ENCODE measurements around the gene NUCB2. TPM values are rescaled to one million over a fixed set of nuclear protein-coding genes. Genes with fewer than 3 reads are reported as not detected.
A peak's percentile ranks its signal among the peaks of the same experiment; 100 is the strongest.
"Not testable (repeated sequence)": the region's sequence is repeated elsewhere in the genome, so short reads cannot be mapped to it uniquely, and the experiment has no call there.

The NUCB2 gene
- total RNA-seq, 1 donor from 2014 or later: 116 TPM

DNA sequence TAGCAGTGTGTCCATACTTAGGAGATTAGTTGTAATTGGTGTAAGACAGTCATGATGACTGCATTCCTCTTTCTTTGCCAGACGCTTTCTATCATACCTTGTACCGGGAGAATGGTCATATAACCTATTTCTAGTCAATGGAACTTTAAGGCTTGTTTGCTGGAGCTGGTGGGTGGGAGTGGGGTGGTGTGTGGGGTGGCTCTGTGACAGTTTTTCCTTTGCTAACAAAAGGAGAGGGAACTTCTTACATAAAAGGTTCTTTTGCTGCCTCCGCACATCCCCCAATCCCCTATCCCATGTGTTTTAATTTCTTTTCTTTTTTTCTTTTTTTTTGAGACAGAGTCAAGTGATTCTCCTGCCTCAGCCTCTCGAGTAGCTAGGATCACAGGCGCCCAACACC lies 9.8 kb upstream of the NUCB2 start:
- ATAC-seq (no peak), DNase-seq (no peak)
- intact Hi-C loops (cut with micrococcal nuclease): no loop called here

GRCh38 chr11:17267576-17267975 lies 9.0 kb upstream of the NUCB2 start:
- no peak for DNase-seq
- no peak for ATAC-seq
- intact Hi-C loops (cut with micrococcal nuclease): no loop called here

GRCh38 chr11:17268500-17268899 lies 8.0 kb upstream of the NUCB2 start:
- intact Hi-C loops (cut with micrococcal nuclease); DNase-seq; ATAC-seq: not testable (repeated sequence)

- DNase-seq (no peak), ATAC-seq (no peak)
- intact Hi-C loops (cut with micrococcal nuclease): no loop called here
Observed at GRCh38 chr11:17268902-17269301, 7.6 kb upstream of the NUCB2 start.

DNA sequence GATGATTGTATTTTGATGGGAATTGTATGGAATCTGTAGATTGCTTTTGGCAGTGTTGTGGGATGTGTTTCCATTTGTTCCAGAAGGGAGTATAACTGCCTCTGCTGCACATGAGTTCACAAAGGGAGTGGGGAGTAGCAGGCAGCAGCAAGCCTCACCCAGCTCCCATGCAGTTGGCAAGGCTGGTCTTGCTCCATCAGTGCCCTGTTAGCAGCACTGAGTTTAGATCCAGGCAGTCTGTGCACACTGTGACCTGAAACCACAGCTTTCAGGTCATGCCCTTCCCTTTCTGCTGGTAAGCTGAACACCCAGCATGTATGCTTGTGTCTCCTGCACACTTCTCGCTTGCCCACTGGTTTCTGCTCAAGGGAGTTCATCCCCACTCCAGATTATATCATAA lies 3.7 kb upstream of the NUCB2 start:
- DNase-seq: no peak
- no peak for ATAC-seq
- intact Hi-C loops (cut with micrococcal nuclease): no loop called here

- ATAC-seq: no peak
- intact Hi-C loops (cut with micrococcal nuclease): no loop called here
- no peak for DNase-seq
Observed at GRCh38 chr11:17273211-17273610, 3.3 kb upstream of the NUCB2 start.

DNA sequence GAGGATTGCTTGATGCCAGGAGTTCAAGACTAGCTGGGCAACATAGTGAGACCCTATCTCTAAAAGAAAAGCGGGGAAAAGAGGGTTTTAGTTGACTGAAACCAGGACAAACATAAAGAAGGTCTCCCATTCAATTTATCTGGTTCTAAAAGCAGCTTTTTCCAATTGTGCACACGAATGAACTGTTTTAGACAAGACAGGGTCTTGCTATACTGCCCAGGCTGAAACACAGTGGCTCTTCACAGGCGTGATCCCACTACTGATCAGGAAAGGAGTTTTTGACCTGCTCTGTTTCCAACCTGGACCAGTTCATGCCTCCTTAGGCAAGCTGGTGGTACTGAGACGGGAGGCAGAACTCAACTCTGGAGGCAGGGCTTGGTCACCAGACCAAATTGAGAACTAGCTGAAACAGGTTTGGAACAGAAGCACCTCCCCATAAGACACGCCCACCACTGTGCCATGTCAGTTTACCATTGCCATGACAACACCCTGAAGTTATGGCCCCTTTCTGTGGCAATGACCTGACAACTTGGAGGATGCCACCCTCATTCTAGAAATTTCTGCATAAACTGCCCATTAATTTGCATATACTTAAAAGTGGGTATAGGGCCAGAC lies 2.8 kb upstream of the NUCB2 start:
- intact Hi-C loops (cut with micrococcal nuclease): no loop called here
- no peak for ATAC-seq
- DNase-seq: no peak

DNA sequence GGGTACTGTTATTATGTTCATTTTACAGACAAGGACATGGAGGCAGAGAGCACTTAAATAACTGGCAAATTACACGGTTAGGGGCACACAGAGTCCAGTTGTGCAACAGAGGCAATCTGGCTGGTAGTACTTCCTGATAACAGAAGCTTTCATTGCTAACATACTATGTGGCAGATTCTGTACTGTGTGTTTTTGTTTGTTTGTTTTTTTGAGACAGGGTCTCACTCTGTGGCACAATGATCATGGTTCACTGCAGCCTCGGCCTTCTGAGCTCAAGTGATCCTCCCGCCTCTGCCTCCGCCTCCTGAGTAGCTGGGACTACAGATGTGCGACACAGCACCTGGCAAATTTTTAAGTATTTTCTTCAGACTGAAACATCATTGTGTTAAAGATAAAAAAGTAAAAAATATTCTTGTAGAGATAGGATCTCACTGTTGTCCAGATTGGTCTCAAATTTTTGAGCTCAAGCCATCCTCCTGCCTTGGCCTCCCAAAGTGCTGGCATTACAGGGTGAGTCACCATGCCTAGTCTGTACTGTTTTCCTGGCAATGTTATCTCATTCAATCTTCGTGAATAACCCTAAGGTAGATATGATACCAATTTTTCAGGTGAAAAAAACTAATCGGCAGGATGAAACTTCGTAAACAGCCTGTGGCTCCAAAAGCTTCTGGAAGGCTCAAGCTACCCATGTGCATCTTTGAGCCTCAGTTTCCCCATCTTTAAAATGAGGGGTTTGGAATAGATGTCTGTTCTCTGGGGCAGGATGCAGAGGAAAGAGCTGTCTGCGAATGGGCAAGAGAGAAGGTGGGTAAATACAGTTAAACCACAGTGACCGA lies 921 bp upstream of the NUCB2 start:
- DNase-seq (no peak), ATAC-seq (no peak)
- intact Hi-C loops (cut with micrococcal nuclease): no loop called here

DNA sequence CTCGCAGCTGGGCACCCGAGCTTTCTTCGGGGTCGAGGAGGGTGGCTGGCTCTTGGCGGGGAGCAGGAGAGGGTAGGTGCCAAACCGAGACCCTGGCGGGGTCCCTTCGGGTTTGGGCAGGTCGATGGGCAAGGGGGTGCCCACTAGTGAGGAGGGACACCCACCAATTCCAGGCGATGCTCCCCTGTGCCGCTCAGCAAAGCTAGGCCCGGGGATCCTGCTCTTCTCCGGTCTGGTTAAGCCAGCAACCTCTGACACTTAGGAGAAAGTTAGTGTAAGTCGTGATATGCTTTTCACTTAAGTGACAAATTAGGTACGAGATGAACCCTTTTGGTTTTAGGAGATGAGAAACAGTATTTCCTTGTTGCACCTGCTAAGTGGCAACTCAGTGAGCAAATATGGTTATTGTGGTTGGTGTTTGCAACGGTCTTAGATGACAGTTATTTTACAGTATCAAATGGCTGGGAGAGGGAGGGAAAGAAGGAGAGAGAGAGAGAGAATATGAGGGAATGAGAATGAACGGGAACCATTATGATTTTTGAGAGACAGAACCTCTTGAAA lies 565 bp downstream of the NUCB2 start:
- ATAC-seq (peak; percentile 39), DNase-seq (no peak)
- intact Hi-C loops (cut with micrococcal nuclease): no loop called here

- intact Hi-C loops (cut with micrococcal nuclease): no loop called here
- DNase-seq: no peak
- no peak for ATAC-seq
Observed at GRCh38 chr11:17280494-17281127, 4.1 kb downstream of the NUCB2 start.

GRCh38 chr11:17286332-17286731 lies 9.8 kb downstream of the NUCB2 start:
- intact Hi-C loops (cut with micrococcal nuclease): no loop called here
- no peak for ATAC-seq
- DNase-seq: no peak

DNA sequence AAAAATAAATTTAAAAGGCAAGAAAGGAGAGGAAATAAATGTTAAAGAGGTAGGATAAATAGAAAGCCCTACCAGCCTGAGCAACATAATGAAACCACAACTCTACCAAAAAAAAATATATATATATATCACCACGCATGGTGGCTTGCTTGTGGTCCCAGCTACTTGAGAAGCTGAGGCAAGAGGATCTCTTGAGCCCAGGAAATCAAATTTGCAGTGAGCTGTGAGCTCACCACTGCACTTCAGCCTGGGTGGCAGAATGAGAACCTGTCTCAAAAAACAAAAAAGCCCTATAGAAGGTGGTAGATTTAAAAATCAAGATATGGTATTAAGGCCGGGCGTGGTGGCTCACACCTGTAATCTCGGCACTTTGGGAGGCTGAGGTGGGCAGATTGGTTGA lies 10.5 kb downstream of the NUCB2 start:
- intact Hi-C loops (cut with micrococcal nuclease): no loop called here
- ATAC-seq (no peak), DNase-seq (no peak)

DNA sequence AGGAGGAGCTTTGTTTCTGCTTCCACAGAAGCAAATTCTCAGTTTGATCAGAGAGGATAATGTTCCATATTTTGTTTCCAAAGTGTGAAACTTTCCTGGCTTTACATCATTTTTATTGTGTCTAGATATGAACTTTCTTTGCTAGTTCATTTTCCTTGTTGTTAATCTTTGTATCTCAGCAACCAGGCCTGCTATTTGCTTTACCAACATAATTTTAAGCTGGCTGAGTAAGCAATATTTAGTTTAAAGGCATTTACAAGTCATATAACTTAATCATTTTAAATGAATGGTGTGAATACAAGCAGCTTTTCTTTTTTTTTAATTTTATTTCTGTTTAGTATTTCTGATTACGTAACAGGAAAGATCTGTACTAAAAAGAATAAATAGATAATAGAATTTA lies 15.2 kb downstream of the NUCB2 start:
- intact Hi-C loops (cut with micrococcal nuclease): no loop called here
- DNase-seq: no peak
- no peak for ATAC-seq

DNA sequence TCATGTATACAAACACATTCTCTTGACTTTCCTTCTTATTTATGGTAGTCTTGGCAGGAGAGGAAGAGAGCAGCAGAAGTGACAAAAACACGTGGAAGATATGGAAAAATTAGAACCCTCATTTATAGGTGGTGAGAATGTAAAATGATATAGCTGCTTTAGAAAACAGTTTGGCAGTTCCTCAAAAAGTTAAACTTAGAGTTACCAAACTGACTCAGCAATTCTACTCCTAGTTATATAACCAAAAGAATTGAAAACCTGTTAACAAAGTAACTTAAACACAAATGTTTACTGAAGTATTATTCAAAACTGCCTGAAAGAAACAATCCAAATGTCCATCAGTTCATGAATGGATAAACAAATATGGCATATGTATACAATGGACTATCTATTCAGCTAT lies 16.8 kb downstream of the NUCB2 start:
- intact Hi-C loops (cut with micrococcal nuclease): no loop called here
- ATAC-seq: no peak
- no peak for DNase-seq

GRCh38 chr11:17294033-17294432 lies 17.5 kb downstream of the NUCB2 start:
- intact Hi-C loops (cut with micrococcal nuclease): no loop called here
- DNase-seq (no peak), ATAC-seq (no peak)

GRCh38 chr11:17296852-17297559 lies 20.5 kb downstream of the NUCB2 start:
- intact Hi-C loops (cut with micrococcal nuclease): no loop called here
- DNase-seq (no peak), ATAC-seq (no peak)

GRCh38 chr11:17298302-17298701 lies 21.8 kb downstream of the NUCB2 start:
- intact Hi-C loops (cut with micrococcal nuclease): no loop called here
- no peak for ATAC-seq
- no peak for DNase-seq

DNA sequence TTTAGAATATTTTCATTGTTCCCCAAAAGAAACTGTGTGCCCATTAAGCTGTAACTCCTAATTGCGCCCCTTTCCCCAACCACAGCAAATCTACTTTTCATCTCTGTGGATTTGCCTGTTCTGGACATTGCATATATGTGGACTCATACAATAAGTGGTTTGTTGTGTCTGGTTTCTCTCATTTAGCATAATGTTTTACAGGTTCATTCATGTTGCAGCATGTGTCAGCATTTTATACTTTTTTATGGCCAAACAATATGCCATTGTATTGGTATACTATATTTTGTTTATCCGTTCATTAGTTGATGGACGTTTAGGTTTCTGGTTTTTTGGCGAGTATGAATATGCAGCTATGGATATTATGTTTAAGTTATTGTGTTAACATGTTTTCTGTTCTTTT lies 23.8 kb downstream of the NUCB2 start:
- DNase-seq (no peak), ATAC-seq (no peak)
- intact Hi-C loops (cut with micrococcal nuclease): no loop called here

- ATAC-seq: no peak
Observed at GRCh38 chr11:17313349-17314231, 37.1 kb downstream of the NUCB2 start.

More at GRCh38 chr11:17313349-17314231, 37.1 kb downstream of the NUCB2 start:
- DNase-seq: no peak
- intact Hi-C loops (cut with micrococcal nuclease): no loop called here

Data from left ventricle myocardium superior (tissue), 1 donor.